Endodermal cell (in vitro differentiated cells): Measurements from ENCODE around the gene ARHGEF39. TPM values are rescaled to one million over a fixed set of nuclear protein-coding genes. Genes with fewer than 3 reads are reported as not detected.

Experiments used
- DNase-seq: peaks from one replicate; pipeline ENCODE4 v3.0.0-alpha.2; 2017
- H3K27ac ChIP-seq: 2 replicates; pipeline ENCODE4 v1.5.1; 2013; ENCODE audit warnings: mild to moderate bottlenecking, low read depth, low read length, moderate library complexity
- H3K27me3 ChIP-seq: 2 replicates; pipeline ENCODE4 v1.6.1; 2013; ENCODE audit warnings: mild to moderate bottlenecking, low read length, moderate library complexity; ENCODE audit not compliant: insufficient read depth, control insufficient read depth, poor library complexity, severe bottlenecking
- H3K36me3 ChIP-seq: 2 replicates; pipeline ENCODE4 v1.7.0; 2013; ENCODE audit warnings: mild to moderate bottlenecking, low read length, moderate library complexity; ENCODE audit not compliant: control insufficient read depth, insufficient read depth
- H3K4me1 ChIP-seq: one replicate; pipeline ENCODE4 v1.7.0; 2013; ENCODE audit warnings: low read length; ENCODE audit not compliant: control insufficient read depth, insufficient read depth
- H3K4me3 ChIP-seq: 2 replicates; pipeline ENCODE4 v1.5.1; 2013; ENCODE audit warnings: mild to moderate bottlenecking, low read length, moderate library complexity
- H3K9ac ChIP-seq: 2 replicates; pipeline ENCODE4 v1.6.1; 2013; ENCODE audit warnings: mild to moderate bottlenecking, low read length, moderate library complexity; ENCODE audit not compliant: poor library complexity, severe bottlenecking; ENCODE audit errors: extremely low read depth
- H3K9me3 ChIP-seq: 2 replicates; pipeline ENCODE4 v1.6.1; 2013; ENCODE audit warnings: mild to moderate bottlenecking, low read length, moderate library complexity; ENCODE audit not compliant: control insufficient read depth
- H3K27ac Mint-ChIP-seq: 2 replicates; pipeline ENCODE4 v1.8.0; 2020; ENCODE audit warnings: mixed read lengths
- H3K27me3 Mint-ChIP-seq: 2 replicates; pipeline ENCODE4 v1.8.0; 2021; ENCODE audit warnings: mild to moderate bottlenecking, mixed read lengths; ENCODE audit not compliant: insufficient read depth
- H3K36me3 Mint-ChIP-seq: 2 replicates; pipeline ENCODE4 v1.8.0; 2020; ENCODE audit warnings: low read depth, mixed read lengths
- H3K4me1 Mint-ChIP-seq: 2 replicates; pipeline ENCODE4 v1.8.0; 2020; ENCODE audit warnings: mixed read lengths
- H3K4me3 Mint-ChIP-seq: 2 replicates; pipeline ENCODE4 v1.8.0; 2020; ENCODE audit warnings: mild to moderate bottlenecking, moderate library complexity, mixed read lengths
- H3K9me3 Mint-ChIP-seq: 2 replicates; pipeline ENCODE4 v1.8.0; 2020; ENCODE audit warnings: mild to moderate bottlenecking, mixed read lengths
- CTCF ChIP-seq: fragments of 200-600 bp; sonication (generic); conservative IDR thresholded peaks from 2 replicates; pipeline ENCODE4 v1.5.0; 2021; ENCODE audit warnings: antibody characterized with exemption, mild to moderate bottlenecking
- WGBS, 2 experiments: methylation state at CpG; one replicate each; pipeline versions ENCODE4 v1.1.5 to v1.1.7; 2013; ENCODE audit warnings: missing lambda C conversion rate in 2 of 2, mixed read lengths in 1 of 2; ENCODE audit not compliant: insufficient coverage in 1 of 2, insufficient read length in 1 of 2; 5-methylcytosine and 5-hydroxymethylcytosine counted together
- total RNA-seq, 2 donors: library from RNA; stranded (reverse); fragmentation: NEBNext Ultra II Directional in 1 of 2; extraction: Animal tissue kit (Norgen Biotek cat#: 25700) in 1 of 2; gene quantifications; 2 replicates in 1 of 2; 3 replicates in 1 of 2; pipeline ENCODE4 v1.2.1, GENCODE V29; 2021

Gene ARHGEF39
- total RNA-seq, 2 donors from 2014 or later = 22.1 to 36.4 TPM

GRCh38 chr9:35683323-35683722 lies 18.3 kb upstream of the ARHGEF39 start:
- Histone ChIP-seq H3K9me3 (no peaks in the 10 kb centered on the region), H3K36me3 (peaks cover 57% of the 10 kb centered on the region), H3K4me1 (peaks cover 14% of the 10 kb centered on the region), H3K9ac (no peak overlapping the region), H3K4me3 (no peak overlapping the region), H3K27me3 (no peaks in the 10 kb centered on the region), H3K27ac (no peak overlapping the region)
- TF ChIP-seq CTCF = no peak
- peaks cover 54% of the 10 kb centered on the region for H3K36me3 Mint-ChIP-seq
- no peaks in the 10 kb centered on the region for H3K27me3 Mint-ChIP-seq
- H3K9me3 Mint-ChIP-seq = no peaks in the 10 kb centered on the region
- no peak overlapping the region for H3K27ac Mint-ChIP-seq
- no peak for DNase-seq
- 83 to 94% methylated on average over 1 to 2 of the region's 2 CpGs for WGBS, 2 experiments
- no peak overlapping the region for H3K4me3 Mint-ChIP-seq
- H3K4me1 Mint-ChIP-seq = peaks cover 36% of the 10 kb centered on the region

- Mint-ChIP-seq H3K4me3 (no peak overlapping the region), H3K27ac (peak overlapping the region; percentile 50), H3K27me3 (no peaks in the 10 kb centered on the region), H3K9me3 (no peaks in the 10 kb centered on the region), H3K36me3 (peaks cover 54% of the 10 kb centered on the region), H3K4me1 (peaks cover 32% of the 10 kb centered on the region)
- Histone ChIP-seq H3K36me3 (peaks cover 51% of the 10 kb centered on the region), H3K4me1 (peaks cover 8% of the 10 kb centered on the region), H3K27me3 (no peaks in the 10 kb centered on the region), H3K9ac (no peak overlapping the region), H3K9me3 (no peaks in the 10 kb centered on the region), H3K27ac (no peak overlapping the region), H3K4me3 (no peak overlapping the region)
- no peak for TF ChIP-seq CTCF
- DNase-seq = no peak
- 91 to 94% methylated on average over 4 to 10 of the region's 10 CpGs for WGBS, 2 experiments
These were observed 17.7 kb upstream of the ARHGEF39 start for GRCh38 chr9:35682520-35683315.

- Mint-ChIP-seq H3K27ac (peak overlapping the region; percentile 50), H3K27me3 (no peaks in the 10 kb centered on the region), H3K4me1 (peaks cover 27% of the 10 kb centered on the region), H3K36me3 (peaks cover 49% of the 10 kb centered on the region), H3K9me3 (no peaks in the 10 kb centered on the region), H3K4me3 (no peak overlapping the region)
- Histone ChIP-seq H3K9ac (no peak overlapping the region), H3K27ac (no peak overlapping the region), H3K36me3 (peaks cover 45% of the 10 kb centered on the region), H3K4me1 (peaks cover 6% of the 10 kb centered on the region), H3K9me3 (no peaks in the 10 kb centered on the region), H3K4me3 (no peak overlapping the region), H3K27me3 (no peaks in the 10 kb centered on the region)
- no peak for DNase-seq
- TF ChIP-seq CTCF = no peak
- 90 to 97% methylated on average over 6 of the region's 6 CpGs for WGBS, 2 experiments
These were observed 17.1 kb upstream of the ARHGEF39 start for GRCh38 chr9:35682051-35682450.
